Right cardiac atrium (tissue), 5 donors: Measurements from ENCODE around the gene TMEM63B. TPM values are rescaled to one million over a fixed set of nuclear protein-coding genes. Genes with fewer than 3 reads are reported as not detected.

Experiments used
- ATAC-seq, 2 donors: fragments of 200-7000 bp; cut with Tn5 transposase; one replicate each; pipeline versions ENCODE4 v1.8.0 to v1.9.1; 2020; ENCODE audit warnings: moderate library complexity in 2 of 2, mild to moderate bottlenecking in 1 of 2
- DNase-seq, 3 donors: peaks; one replicate each; pipeline ENCODE4 v3.0.0-alpha.2; 2020
- H3K27ac ChIP-seq: one replicate; pipeline ENCODE4 v1.5.1; 2013; ENCODE audit warnings: mild to moderate bottlenecking, low read length, control low read depth, moderate library complexity
- H3K27me3 ChIP-seq: one replicate; pipeline ENCODE4 v1.6.1; 2013; ENCODE audit not compliant: control insufficient read depth, insufficient read depth
- H3K4me1 ChIP-seq: one replicate; pipeline ENCODE4 v1.6.1; 2013; ENCODE audit warnings: low read length; ENCODE audit not compliant: control insufficient read depth, insufficient read depth
- H3K4me3 ChIP-seq: one replicate; pipeline ENCODE4 v1.5.1; 2013; ENCODE audit warnings: low read length, control low read depth
- H3K9me3 ChIP-seq: one replicate; pipeline ENCODE4 v1.6.1; 2013; ENCODE audit warnings: low read length; ENCODE audit not compliant: control insufficient read depth
- WGBS: extraction: QIAGEN DNeasy Blood & Tissue Kit; methylation state at CpG from one replicate; pipeline ENCODE4 v1.1.7; 2013; 5-methylcytosine and 5-hydroxymethylcytosine counted together
- intact Hi-C, 4 donors: fragments of 100-400 bp; cut with DNase I; formaldehyde crosslinking; loops; one replicate each; pipeline versions ENCODE4 v1.11.0 to v1.14.0; 2022 to 2023
- polyA plus RNA-seq: library from polyadenylated mRNA; stranded (reverse); fragments of 200-250 nt; gene quantifications from one replicate; pipeline ENCODE4 v1.2.3, GENCODE V29; 2013
- total RNA-seq, 4 donors: library from RNA; stranded (reverse); fragmentation: NEBNext Ultra II Directional; extraction: Animal tissue kit (Norgen Biotek cat#: 25700); gene quantifications; one replicate each; pipeline ENCODE4 v1.2.1, GENCODE V29; 2021
- donor health status: healthy with polysubstance abuse.
- donor health status: DM: no; HTN: yes; CAD: no.
- donor health status: DM: no; HTN: no; CAD: no.
- donor health status: DM: no; HTN: yes; CAD: no; lungs with severe emphysema.
- donor health status: DM: yes; HTN: yes; CAD: no.

The TMEM63B gene
- total and polyA plus RNA-seq, 5 donors: 27.7 to 44.8 (median 43.3) TPM

GRCh38 chr6:44117397-44118128, 9.8 kb upstream of the TMEM63B start:
- 83% methylated on average over 6 of the region's 6 CpGs for WGBS
- H3K4me1 ChIP-seq: peaks cover 8% of the 10 kb centered on the region
- H3K27ac ChIP-seq: no peak overlapping the region

GRCh38 chr6:44119704-44120262, 7.6 kb upstream of the TMEM63B start:
- no peaks in the 10 kb centered on the region for H3K9me3 ChIP-seq
- H3K27me3 ChIP-seq: no peaks in the 10 kb centered on the region
- no peak for DNase-seq
- intact Hi-C loops: no loop called here
- WGBS: 37% methylated on average over 5 of the region's 5 CpGs
- no peak overlapping the region for H3K27ac ChIP-seq
- H3K4me3 ChIP-seq: no peak overlapping the region
- H3K4me1 ChIP-seq: peaks cover 16% of the 10 kb centered on the region
- ATAC-seq: peak in 1 of 2 donors; percentile 49

More at GRCh38 chr6:44117397-44118128, 9.8 kb upstream of the TMEM63B start:
- Histone ChIP-seq H3K4me3 (no peak overlapping the region), H3K9me3 (no peaks in the 10 kb centered on the region), H3K27me3 (no peaks in the 10 kb centered on the region)
- ATAC-seq: no peak
- intact Hi-C loops: no loop called here
- no peak for DNase-seq

GRCh38 chr6:44120692-44121443, 6.5 kb upstream of the TMEM63B start:
- ATAC-seq (no peak), DNase-seq (no peak)
- Histone ChIP-seq H3K4me3 (no peak overlapping the region), H3K9me3 (no peaks in the 10 kb centered on the region), H3K27me3 (no peaks in the 10 kb centered on the region), H3K4me1 (peaks cover 16% of the 10 kb centered on the region), H3K27ac (no peak overlapping the region)
- intact Hi-C loops: no loop called here
- WGBS: 47% methylated on average over 4 of the region's 4 CpGs

- Histone ChIP-seq H3K9me3 (no peaks in the 10 kb centered on the region), H3K4me3 (no peak overlapping the region), H3K27me3 (no peaks in the 10 kb centered on the region), H3K27ac (no peak overlapping the region), H3K4me1 (peaks cover 18% of the 10 kb centered on the region)
- no peak for DNase-seq
- WGBS: 53% methylated on average over 1 of the region's 1 CpG
- no peak for ATAC-seq
- intact Hi-C loops: no loop called here
Measured at GRCh38 chr6:44122801-44123200, 4.6 kb upstream of the TMEM63B start.

GRCh38 chr6:44123544-44123943, 3.8 kb upstream of the TMEM63B start:
- DNase-seq (no peak), ATAC-seq (no peak)
- no peaks in the 10 kb centered on the region for H3K9me3 ChIP-seq
- intact Hi-C loops: no loop called here
- H3K4me1 ChIP-seq: peaks cover 18% of the 10 kb centered on the region
- 96% methylated on average over 2 of the region's 2 CpGs for WGBS
- no peak overlapping the region for H3K27ac ChIP-seq
- H3K4me3 ChIP-seq: no peak overlapping the region
- no peaks in the 10 kb centered on the region for H3K27me3 ChIP-seq

GRCh38 chr6:44126320-44127149, 819 bp upstream of the TMEM63B start:
- Histone ChIP-seq H3K9me3 (no peaks in the 10 kb centered on the region), H3K27me3 (no peaks in the 10 kb centered on the region), H3K4me1 (peaks cover 12% of the 10 kb centered on the region), H3K4me3 (peak overlapping the region; percentile 94), H3K27ac (peak overlapping the region; percentile 68)
- intact Hi-C loops: no loop called here
- peak; percentile 50 to 79 (median 73) for DNase-seq
- WGBS: 2% methylated on average over 31 of the region's 31 CpGs
- peak; percentile 40 to 67 for ATAC-seq

- peak; percentile 61 to 69 for ATAC-seq
- peak; percentile 44 to 83 (median 81) for DNase-seq
- WGBS: 6% methylated on average over 49 of the region's 49 CpGs
- H3K4me3 ChIP-seq: peak overlapping the region; percentile 94
- no peak overlapping the region for H3K27ac ChIP-seq
- intact Hi-C loops: no loop called here
- H3K27me3 ChIP-seq: no peaks in the 10 kb centered on the region
- peaks cover 8% of the 10 kb centered on the region for H3K4me1 ChIP-seq
- no peaks in the 10 kb centered on the region for H3K9me3 ChIP-seq
Measured at GRCh38 chr6:44128020-44128917, 915 bp downstream of the TMEM63B start.

GRCh38 chr6:44129841-44130322, 2.5 kb downstream of the TMEM63B start:
- H3K4me1 ChIP-seq: peaks cover 5% of the 10 kb centered on the region
- intact Hi-C loops: loop anchor here in 1 of 4 donors (5.0 kb wide), 1 partner anchor 33 kb away; no protein-coding TSS in a partner anchor
- H3K9me3 ChIP-seq: no peaks in the 10 kb centered on the region
- H3K4me3 ChIP-seq: no peak overlapping the region
- DNase-seq (no peak), ATAC-seq (no peak)
- 66% methylated on average over 2 of the region's 2 CpGs for WGBS
- no peaks in the 10 kb centered on the region for H3K27me3 ChIP-seq
- no peak overlapping the region for H3K27ac ChIP-seq

GRCh38 chr6:44131892-44132291, 4.5 kb downstream of the TMEM63B start:
- no peak overlapping the region for H3K4me3 ChIP-seq
- no peak for DNase-seq
- no peaks in the 10 kb centered on the region for H3K9me3 ChIP-seq
- intact Hi-C loops: loop anchor here in 1 of 4 donors (5.0 kb wide), 1 partner anchor 35 kb away; no protein-coding TSS in a partner anchor
- no peak overlapping the region for H3K27ac ChIP-seq
- no peaks in the 10 kb centered on the region for H3K27me3 ChIP-seq
- peaks cover 4% of the 10 kb centered on the region for H3K4me1 ChIP-seq
- 85% methylated on average over 2 of the region's 2 CpGs for WGBS
- no peak for ATAC-seq

- H3K4me1 ChIP-seq: peaks cover 4% of the 10 kb centered on the region
Measured at GRCh38 chr6:44132476-44132875, 5.1 kb downstream of the TMEM63B start.

More at GRCh38 chr6:44132476-44132875, 5.1 kb downstream of the TMEM63B start:
- ATAC-seq (no peak), DNase-seq (no peak)
- H3K9me3 ChIP-seq: no peaks in the 10 kb centered on the region
- intact Hi-C loops: loop anchor here in 1 of 4 donors (5.0 kb wide), 1 partner anchor 35 kb away; no protein-coding TSS in a partner anchor
- no peak overlapping the region for H3K27ac ChIP-seq
- no peaks in the 10 kb centered on the region for H3K27me3 ChIP-seq
- WGBS: 80% methylated on average over 4 of the region's 4 CpGs
- H3K4me3 ChIP-seq: no peak overlapping the region
